ENCODE results near the gene SYT1.

The SYT1 gene

GRCh38 chr12:79344855-79345847 is 480.6 kb downstream of the SYT1 start:
- DNase-seq, result peak in 1 of 58 donors; percentile 2

- no peak for DNase-seq
These were observed 483.3 kb downstream of the SYT1 start for GRCh38 chr12:79347866-79348265.

- no peak for DNase-seq
These were observed 486.7 kb downstream of the SYT1 start for GRCh38 chr12:79351251-79351650.

GRCh38 chr12:79356216-79356615 is 491.6 kb downstream of the SYT1 start:
- DNase-seq, result no peak

GRCh38 chr12:79357048-79357447 is 492.5 kb downstream of the SYT1 start:
- no peak for DNase-seq

- no peak for DNase-seq
These were observed 494.2 kb downstream of the SYT1 start for GRCh38 chr12:79358716-79359300.

- peak in 5 of 58 donors; percentile 3 to 27 (median 18) for DNase-seq
These were observed 495.7 kb downstream of the SYT1 start for GRCh38 chr12:79360286-79360685.

- DNase-seq, result peak in 10 of 58 donors; percentile 2 to 52 (median 13)
These were observed 496.4 kb downstream of the SYT1 start for GRCh38 chr12:79360936-79361335.

GRCh38 chr12:79364197-79364596 is 499.6 kb downstream of the SYT1 start:
- no peak for DNase-seq

- no peak for DNase-seq
These were observed 501.8 kb downstream of the SYT1 start for GRCh38 chr12:79366374-79366773.

- no peak for DNase-seq
These were observed 502.5 kb downstream of the SYT1 start for GRCh38 chr12:79367032-79367589.

GRCh38 chr12:79370021-79370420 is 505.4 kb downstream of the SYT1 start:
- no peak for DNase-seq

GRCh38 chr12:79371226-79371625 is 506.7 kb downstream of the SYT1 start:
- DNase-seq, result no peak

- peak in 5 of 58 donors; percentile 4 to 39 (median 9) for DNase-seq
These were observed 509.4 kb downstream of the SYT1 start for GRCh38 chr12:79373896-79374499.

- DNase-seq, result no peak
These were observed 510.0 kb downstream of the SYT1 start for GRCh38 chr12:79374545-79374944.

GRCh38 chr12:79375050-79375449 is 510.5 kb downstream of the SYT1 start:
- no peak for DNase-seq

- DNase-seq, result no peak
These were observed 513.9 kb downstream of the SYT1 start for GRCh38 chr12:79378496-79378895.

GRCh38 chr12:79380402-79380801 is 515.8 kb downstream of the SYT1 start:
- no peak for DNase-seq

GRCh38 chr12:79381248-79382208 is 517.0 kb downstream of the SYT1 start:
- DNase-seq, result no peak

- DNase-seq, result no peak
These were observed 520.0 kb downstream of the SYT1 start for GRCh38 chr12:79384551-79384950.

- DNase-seq, result no peak
These were observed 523.4 kb downstream of the SYT1 start for GRCh38 chr12:79388011-79388410.
